CD4-positive, alpha-beta T cell treated with Interferon gamma for 1 hour (primary cell): ENCODE data around the gene SP6.

ENCODE experiments used
- DNase-seq: peaks from one replicate; pipeline ENCODE4 v3.0.0-alpha.2; 2020

Gene SP6

DNA sequence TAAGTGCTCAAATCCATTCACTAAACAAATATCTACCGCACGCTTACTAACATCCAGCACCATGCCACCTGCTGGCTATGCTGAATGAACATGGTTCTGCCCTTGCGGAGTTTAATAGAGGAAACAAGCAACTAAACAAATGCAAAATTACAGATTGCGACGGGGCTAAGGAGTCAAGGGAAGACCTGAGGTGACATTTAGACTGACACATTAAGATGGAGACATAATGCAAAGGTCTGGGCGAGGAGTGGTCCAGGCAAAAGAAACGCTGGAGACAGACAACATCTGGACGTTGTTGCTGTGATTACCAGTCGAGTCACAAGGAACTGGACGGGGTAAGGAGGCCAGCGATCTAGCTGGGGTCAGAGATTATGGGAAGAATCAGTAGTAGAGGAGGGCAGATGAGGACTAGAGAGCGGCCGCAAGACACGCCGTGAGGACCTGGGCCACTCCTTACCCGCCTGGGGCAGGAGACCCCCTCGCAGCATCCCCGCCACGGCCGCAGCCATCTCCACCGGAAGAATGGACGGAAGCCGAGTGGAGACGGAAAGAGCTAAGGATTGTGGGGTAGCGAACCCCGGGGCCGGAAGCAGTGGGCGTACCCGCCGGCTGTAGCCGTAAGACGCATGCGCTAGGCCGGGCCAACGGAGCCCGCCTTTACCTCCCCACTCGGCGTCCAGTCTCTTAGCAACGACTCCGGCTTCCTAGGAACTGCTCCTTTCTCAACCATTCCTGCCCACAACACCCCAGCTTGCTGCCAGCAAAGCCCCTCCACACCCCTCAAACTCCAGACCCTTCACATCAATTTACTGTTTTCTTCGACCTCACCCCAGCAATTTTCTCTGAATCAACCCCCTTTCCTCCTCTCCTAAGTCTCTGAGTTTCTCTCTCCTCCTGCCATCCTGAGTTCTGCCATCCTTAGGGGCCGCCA, 19.7 kb downstream of the SP6 start, which contains the start of the genes LRRC46 and MRPL10:
TSS of gene LRRC46 (plus strand) at position 668 of the 931 bp plus-strand sequence. CDS start 320 bp downstream, outside the sequence.
TSS of gene MRPL10 (minus strand) at position 539 of the 931 bp plus-strand sequence. CDS start at position 509, 30 bp downstream.
- DNase-seq, result peak; percentile 91

DNA sequence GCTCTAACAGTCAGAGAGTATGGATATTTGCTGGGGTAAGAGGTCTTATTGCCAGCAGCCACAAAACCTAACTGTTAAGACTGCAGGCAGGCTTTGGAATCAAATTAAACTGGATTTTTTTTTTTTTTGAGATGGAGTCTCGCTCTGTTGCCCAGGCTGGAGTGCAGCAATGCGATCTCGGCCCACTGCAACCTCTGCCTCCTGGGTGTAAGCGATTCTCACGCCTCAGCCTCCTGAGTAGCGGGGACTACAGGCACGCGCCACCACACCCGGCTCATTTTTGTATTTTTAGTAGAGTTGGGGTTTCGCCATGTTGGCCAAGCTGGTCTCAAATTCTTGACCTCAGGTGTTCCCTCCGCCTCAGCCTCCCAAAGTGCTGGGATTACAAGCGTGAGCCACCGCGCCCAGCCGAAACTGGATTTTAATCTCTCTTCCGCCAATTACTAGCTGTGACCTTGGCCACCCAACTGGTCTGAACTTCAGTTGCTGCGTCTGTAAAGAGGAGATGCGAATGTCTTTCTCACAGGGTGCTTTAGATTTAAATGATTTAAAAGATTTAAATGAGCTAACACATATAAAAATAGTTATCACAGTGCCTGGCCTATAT, 20.5 kb downstream of the SP6 start:
- peak; percentile 17 for DNase-seq

DNA sequence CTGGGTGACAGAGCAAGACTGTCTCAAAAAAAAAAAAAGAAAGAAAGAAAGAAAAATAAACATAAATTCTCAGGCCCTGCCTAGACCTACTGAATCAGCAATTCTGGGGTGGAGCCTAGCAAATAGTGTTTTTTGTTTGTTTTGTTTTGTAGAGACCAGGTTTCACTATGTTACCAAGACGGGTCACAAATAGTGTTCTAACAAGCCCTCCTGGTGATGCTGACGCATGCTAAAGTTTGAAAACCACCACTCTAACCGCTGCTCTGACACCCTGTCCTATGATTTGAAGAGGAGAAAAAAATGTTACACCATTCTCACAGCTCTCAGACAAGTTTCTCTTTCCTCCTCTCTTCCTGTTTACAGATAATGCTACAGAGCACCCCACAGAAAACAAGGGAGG, 21.1 kb downstream of the SP6 start:
- peak; percentile 82 for DNase-seq

DNA sequence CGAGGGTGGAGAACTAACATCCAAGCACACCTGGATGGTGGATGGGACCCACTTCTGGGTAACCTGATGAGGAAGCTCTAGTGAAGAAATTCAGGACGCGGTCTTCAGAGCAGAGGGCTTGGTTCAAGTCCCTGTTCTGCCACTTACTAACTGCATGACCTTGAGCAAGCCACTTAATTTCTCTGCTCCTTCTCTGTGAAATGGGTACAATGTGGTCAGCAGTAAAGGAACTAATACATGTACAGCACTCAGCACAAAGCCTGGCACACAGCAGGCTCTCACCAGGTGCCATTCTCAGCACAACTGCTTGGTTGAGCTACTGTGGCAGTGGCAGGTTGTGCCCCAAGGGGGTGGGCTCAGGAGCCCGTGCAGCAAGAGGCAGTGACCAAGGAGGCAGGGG, 27.4 kb downstream of the SP6 start:
- DNase-seq, result no peak

DNA sequence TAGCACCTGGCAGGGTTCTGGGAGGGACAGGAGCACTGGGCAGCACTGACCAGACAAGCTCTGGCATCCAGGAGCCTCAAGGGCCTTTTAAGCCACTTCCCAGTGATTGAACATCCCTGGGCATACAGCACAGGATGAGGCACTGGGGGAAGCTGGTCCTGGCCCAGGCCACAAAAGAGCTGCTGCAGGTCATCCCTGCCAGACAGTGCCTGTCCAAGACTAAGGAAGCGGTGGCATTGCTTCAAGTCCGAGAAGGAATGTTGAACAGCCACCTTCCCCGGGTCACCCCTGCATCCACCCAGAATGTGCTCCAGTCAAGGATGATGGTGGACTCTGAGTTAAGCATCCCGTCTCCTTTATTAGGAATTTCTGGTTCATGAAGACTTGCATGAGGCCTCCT, 28.2 kb downstream of the SP6 start:
- no peak for DNase-seq

DNA sequence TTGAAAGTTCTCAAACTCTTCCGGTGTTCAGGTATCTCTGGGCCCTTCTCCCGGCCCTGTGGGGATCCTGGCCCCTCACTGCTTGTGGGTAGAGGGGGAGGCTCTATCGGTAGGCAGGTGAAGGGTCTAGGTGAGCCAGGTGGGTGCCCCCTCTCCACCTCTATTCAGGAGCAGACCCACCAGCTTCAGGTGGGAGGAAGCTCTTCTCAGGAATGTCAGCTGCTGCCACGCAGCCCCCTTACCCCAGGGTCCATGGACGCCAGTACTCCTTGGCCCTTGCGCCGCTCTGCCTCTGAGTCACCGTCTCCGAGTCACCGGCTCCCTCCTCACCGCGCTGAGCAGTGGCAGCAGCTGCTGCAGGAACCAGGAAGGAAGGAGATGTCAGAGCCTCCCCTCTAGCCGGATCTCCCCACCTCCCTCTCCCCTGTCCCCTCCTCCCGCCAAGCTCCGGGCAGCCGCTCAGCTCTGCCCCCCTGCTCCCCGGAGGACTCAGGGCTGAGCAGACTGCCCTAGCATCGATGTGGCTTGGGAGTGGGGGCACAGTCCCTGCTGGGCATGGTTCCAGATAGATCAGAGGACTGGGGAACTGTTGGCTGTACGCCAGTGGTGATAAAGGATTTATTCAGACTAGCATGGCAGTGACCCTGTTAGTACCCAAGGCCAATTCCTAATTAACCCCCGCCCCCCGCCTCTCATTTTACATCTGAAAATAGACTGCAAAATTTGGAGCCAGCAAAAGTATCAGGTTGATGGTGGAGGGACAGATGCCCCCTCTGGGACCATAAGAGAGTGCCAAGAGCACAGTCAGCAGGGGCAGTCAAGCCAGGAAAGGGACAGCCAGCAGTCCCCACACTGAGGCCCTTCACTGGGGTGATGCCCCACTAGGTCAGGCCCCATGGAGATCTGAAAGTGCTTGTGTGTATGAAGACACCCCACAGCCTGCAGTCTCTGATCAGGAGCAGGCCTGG, 29.3 kb downstream of the SP6 start, which contains the start of gene OSBPL7:
TSS of gene OSBPL7 (minus strand) at position 371 of the 968 bp plus-strand sequence. CDS start 1,516 bp downstream, outside the sequence.
- peak; percentile 84 for DNase-seq

DNA sequence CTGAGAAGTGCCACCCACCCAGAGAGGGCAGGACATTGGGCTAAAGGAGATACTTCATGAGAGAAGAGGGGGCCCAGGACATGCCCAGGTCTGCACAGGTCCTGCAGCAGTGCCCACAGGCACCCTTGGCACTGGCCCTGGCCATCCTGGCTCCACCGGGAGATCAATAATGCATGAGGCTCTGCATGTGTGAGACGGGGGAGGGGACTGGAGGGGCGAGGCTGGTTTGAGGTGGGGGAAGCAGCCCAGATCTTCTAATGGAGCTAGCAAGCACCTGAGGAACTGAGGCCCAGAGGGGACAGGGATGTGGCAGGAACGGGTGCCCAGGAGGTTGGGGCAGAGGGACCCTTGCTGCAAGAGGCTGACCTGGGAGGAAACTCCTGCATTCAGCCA, 29.9 kb downstream of the SP6 start:
- DNase-seq, result no peak

DNA sequence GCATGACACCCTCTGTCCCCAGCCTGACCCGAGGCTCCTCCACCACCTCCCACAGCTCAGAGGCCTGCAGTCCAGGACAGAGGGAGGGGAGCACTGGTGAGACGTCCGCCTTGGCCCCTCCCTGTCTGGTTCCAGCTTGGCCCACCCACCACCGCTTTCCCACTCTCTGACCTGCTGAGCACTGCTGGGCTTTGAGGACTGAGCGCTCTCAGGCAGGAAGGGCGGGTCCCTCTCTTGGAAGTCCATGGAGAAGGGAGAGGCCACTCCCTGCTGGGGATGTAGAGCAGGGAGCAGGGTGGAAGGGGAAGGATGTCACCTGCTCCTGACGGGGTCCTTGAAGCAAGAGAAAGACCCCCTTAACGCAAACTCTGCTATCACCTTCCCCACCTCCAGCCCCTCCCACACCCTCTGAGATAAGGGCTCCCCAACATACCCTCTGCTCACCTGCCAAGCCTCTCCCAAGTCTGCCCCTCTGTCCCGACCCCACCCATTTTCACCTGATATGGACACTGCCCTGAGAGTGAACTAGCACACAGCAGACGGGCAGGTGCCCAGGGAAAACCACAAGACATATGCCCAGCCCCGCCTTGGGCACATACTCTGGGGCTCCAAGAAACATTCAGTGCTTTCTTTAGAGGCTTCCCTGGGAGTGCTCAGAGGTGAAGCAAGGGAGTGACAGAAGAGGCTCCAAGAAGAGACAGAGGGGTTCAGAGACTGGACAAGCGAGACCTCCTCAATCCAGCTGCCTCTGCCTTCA, 30.8 kb downstream of the SP6 start:
- DNase-seq, result no peak

DNA sequence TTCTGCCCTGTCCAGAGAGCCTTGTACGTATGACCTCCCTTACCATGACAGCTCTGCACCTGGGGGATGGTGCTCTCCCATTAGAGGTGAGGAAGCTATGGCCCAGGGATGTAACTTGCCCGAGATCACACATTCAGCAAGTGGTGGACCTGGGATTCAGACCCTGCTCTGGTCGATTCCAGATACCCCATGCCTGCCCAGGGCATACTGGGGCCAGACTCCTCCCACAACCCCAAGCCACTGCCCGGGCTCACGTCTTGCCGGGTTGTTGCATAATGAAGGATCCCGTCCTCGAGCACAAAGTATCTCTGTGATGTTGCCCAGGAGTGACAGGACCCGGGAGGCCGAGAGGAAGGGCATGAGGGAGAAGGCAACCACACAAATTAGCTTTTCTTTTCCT, 31.5 kb downstream of the SP6 start:
- no peak for DNase-seq

DNA sequence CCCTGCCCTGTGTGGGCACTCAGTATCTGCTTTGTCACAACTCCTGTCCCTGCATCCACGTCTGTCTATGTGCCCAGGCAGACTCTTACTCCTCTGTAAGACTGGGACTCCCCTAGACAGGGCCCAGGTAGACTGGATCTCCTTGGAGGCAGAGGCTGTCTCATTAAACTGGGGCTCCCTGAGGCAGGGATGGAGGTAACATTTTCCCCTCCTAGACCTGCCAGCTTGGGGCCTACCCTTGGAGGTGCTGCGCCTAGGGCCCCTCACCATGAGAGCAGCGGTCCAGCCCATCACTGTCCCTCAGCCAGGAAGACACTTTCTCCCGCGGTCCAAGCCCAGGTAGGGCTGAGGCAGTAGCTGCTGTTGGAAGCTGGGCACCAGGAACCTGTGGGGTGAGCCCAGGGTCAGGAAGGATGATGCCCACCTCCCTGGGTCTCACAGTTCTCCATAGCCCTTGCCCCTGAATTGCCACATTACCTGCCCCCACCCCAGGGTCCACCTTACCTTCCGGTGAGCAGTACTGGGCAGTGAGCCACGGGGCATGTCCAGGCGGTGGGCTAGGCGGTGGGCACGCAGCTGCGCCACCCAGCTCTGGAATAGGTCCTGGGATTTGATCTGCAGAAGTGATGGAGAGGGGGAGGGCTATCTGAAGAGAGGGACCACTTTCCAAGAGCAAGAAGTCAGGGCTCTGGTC, 32.8 kb downstream of the SP6 start:
- no peak for DNase-seq

DNA sequence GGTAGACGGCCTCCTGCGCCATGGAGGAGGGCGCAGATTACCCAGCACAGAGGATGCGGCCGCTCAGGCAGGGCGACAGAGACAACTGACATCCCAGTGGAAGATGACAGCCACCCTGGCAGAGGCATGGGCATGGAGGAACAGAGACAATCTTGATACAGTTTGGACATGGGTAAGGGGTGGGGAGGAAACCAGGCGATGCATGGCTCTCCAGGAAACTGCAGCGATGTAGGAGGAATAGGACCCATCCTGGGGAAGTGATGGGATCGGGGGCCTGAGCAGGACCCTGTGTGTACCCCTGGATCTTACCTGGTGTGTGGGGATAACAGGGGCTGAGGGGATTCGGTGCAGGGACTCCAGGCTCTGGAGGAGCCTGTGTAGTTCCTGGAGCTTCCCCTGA, 34.0 kb downstream of the SP6 start:
- DNase-seq, result no peak

DNA sequence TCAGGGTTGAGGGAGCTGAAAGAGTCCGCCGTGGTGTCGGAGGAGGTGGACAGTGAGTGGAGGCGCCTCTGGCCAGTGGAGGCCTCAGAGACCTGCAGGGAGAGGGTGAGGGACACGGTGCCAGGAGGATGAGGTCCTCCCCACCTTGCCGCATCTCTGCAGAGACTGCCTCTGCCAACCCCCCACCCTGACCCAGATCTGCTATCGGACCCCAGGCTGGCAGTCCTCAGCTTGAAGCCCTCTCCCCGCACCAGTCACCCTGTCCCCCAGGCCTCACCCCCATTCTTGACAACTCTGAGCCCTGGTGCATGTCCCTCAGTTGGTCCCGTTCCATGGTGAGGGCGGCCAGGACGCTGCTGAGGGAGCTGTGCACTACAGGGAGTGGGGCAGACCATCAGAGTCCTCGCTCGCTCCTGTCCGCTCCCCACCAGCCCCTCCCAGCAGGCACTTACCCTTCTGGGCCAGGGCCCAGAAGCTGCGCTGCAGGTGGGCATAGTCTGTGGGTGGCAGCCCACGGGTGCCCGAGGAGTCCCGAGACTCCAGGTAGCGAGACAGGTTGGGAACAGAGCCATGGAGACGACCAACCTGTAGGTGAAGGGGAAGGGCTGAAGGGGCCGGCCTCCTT, 34.7 kb downstream of the SP6 start:
- no peak for DNase-seq

DNA sequence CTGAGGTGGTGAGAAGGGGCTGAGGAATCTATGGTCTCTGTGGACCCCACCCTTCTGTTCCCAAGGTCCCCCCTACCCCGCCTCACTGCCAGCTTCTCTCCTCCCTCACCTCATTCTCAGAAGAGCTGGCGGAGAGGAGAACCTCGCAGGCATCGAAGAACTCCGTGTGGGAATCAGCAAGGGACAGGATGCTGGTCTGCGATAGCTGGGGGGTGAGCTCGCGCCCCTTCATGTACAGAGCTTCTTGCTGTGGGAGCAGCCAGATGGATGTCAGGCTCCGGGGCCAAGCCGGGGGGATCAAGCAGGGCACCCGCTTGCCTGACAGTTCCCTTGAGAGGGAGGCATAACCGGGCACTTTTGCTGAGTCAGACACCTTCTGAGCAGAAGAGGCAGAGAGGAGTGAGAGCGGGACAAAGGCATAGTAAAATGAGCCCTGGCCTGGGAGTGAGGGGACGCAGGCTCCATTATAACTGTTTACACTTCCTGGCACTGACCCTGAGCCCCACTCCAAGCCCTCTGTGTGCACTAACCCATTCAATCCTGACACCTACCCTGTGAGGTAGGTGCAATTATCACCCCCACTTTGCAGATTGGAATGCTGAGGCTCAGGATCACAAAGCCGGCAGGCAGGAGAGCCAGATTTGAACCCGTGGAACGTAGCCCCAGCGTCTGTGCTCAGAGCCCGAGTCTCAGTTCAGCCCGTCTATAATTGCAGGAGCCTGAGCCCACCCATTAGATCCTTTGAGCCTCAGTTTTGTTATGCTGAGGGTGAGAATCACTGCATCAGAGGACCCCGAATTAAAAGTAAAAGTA, 35.7 kb downstream of the SP6 start:
- DNase-seq, result no peak

DNA sequence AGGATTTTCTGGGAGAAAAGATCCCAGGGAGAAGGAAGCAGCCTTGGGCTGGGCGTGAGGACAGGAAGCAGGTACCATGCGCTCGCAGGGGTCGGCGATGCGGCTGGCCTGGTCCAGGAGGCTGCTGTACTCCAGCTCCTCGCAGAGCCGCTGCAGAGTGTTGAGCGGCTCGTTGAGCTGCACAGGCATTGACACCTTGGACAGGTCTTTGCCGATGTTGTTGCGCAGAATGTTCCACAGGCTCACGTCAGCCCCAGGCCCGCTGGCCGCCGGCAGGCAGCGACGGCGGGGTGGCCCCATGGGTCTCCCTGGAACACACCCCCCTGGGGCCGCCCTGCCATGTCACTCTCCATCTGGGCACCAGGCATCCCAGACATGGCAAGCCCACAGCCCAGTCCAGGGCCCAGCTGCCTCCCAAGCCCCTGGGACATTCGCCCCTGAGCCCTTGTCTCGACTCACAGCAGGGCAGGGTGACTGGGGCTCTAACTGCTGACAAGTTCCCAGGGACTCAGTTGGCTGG, 37.4 kb downstream of the SP6 start:
- no peak for DNase-seq

DNA sequence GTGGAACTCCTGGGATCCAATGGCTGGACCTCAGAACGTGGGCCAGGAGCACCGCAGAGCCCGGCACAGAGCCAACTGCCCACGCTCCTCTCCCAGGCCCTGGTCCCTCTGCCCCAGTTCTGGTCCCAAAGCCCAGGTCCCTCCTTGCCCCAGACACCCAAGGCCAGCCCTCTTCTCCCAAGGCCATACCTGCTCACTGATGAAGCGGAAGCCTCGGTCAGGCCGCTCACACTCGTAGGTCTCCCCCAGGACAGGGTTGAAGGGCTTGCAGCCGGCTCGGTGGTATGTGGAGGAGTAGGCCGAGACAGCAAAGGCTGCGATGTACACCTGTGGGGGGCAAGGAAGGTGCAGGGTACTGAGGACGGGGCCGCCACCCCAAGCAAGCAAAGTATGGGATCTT, 37.9 kb downstream of the SP6 start:
- no peak for DNase-seq

DNA sequence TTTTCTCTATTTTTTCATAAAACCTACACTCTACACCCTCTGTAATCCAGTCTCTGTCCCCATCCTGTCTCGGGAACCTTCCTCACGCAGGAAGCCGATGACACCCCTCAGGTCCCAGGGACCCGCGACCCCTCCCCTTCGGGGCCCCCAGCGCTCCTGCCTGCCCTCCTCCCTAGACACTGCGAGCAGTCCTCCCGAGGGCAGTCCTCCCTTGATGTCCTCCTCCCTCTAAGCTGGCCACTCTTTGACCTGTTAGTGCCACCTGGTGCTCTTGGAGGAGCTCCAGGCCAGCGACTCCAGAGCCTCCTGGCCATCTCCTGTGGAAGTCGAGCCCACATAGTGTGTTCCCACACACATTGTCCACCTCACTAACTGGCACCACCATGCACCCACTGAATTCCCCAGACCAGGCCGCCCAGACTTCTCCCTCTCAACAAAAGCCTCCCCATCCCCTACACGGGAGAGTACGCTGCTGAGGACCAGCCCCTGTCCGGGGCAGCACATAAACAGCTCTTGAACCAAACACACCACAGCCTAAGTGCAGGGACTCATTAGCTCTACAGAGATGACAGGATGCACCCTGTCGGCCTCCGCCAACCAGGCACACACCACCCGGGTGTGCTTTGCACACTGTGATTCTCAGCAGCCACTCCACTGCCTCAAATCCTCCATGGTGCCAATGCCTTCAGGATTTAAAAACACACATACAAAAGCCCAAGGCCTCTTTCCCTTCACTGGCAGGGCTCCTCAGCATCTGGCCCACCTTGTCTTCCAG, 38.6 kb downstream of the SP6 start:
- DNase-seq, result no peak

DNA sequence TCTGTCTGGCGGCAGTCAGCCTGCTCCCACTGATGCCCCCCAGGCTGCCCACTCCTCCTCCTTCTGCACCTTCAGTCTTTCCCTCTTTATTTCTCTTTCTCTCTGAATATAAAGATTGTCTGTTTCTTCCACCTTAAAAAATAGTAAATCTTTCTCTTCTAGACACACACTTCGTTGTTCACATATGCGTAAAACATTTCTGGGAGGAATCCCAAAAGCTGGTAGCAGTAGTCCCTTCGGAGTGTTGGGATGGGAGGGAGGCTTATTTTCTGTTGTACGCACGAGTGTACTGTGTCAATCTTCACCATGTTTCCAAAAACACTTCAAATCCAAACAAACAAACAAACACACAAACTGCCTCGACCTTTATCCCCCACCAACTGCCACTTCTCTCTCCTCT, 39.3 kb downstream of the SP6 start:
- no peak for DNase-seq

DNA sequence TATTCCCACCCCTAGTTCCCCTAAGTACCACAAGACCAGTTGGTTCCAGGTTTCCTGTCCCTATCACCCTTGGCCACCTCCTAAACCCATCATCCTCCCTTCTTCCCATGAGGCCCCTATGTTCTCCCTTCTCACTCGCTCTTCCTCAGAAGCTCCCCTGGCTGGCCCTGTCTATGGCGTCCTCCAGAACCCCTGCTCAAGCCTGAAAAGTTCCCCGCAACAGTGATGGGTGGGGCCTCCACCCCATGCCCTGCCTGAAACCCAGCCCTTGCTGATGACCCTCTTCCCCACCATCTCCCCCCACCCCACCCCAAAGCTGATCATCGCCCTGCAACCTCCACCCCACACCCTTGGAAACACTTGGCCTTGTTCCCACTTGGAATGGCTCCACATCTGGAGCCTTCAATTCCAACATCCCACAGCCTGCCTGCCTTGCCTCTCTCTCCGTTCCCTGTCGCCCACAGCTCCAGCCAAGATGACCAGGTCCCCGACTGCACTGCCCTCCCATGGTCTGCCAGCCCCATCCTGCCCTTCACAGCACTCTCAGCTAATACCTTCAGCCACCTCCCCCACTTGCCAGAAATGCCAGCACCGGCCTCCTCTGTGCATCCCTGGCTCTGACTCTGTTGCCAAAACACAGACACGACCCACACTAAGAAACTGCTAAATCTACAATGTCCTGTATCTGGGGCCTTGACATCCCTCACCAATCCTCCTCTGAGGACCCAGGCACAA, 39.9 kb downstream of the SP6 start:
- no peak for DNase-seq
